H9 (cell line): ENCODE results near the gene GALNT16. TPM values are rescaled to one million over a fixed set of nuclear protein-coding genes. Genes with fewer than 3 reads are reported as not detected.

ENCODE experiments used
- DNase-seq: peaks from one replicate; pipeline ENCODE4 v3.0.0-alpha.2; 2017
- H2AFZ ChIP-seq: one replicate; pipeline ENCODE4 v1.6.1; 2013; ENCODE audit warnings: mild to moderate bottlenecking, low read length, control low read depth, moderate library complexity
- H2AK5ac ChIP-seq: 2 replicates; pipeline ENCODE4 v1.6.1; 2013; ENCODE audit warnings: low read length, control low read depth, mixed read lengths; ENCODE audit not compliant: insufficient read length
- H2BK120ac ChIP-seq: one replicate; pipeline ENCODE4 v1.6.1; 2013; ENCODE audit warnings: low read depth, mild to moderate bottlenecking, low read length, control low read depth, inconsistent platforms; ENCODE audit not compliant: poor library complexity, severe bottlenecking
- H2BK12ac ChIP-seq: 2 replicates; pipeline ENCODE4 v1.6.1; 2013; ENCODE audit warnings: low read length, control low read depth, mixed read lengths, low read depth; ENCODE audit not compliant: insufficient read length
- H2BK15ac ChIP-seq: 2 replicates; pipeline ENCODE4 v1.6.1; 2013; ENCODE audit warnings: low read depth, low read length, control low read depth
- H2BK20ac ChIP-seq: one replicate; pipeline ENCODE4 v1.6.1; 2013; ENCODE audit warnings: low read depth, mild to moderate bottlenecking, low read length, control low read depth, inconsistent platforms; ENCODE audit not compliant: poor library complexity, severe bottlenecking
- H2BK5ac ChIP-seq: 2 replicates; pipeline ENCODE4 v1.6.1; 2013; ENCODE audit warnings: low read length, control low read depth, mixed read lengths; ENCODE audit not compliant: insufficient read length
- H3K14ac ChIP-seq: 2 replicates; pipeline ENCODE4 v1.6.1; 2013; ENCODE audit warnings: low read length, control low read depth; ENCODE audit not compliant: insufficient read depth
- H3K18ac ChIP-seq: 2 replicates; pipeline ENCODE4 v1.6.1; 2013; ENCODE audit warnings: low read depth, mild to moderate bottlenecking, mixed read lengths, low read length, control low read depth; ENCODE audit not compliant: insufficient read length
- H3K23ac ChIP-seq: 2 replicates; pipeline ENCODE4 v1.6.1; 2013; ENCODE audit warnings: low read length, control low read depth, mixed read lengths, low read depth; ENCODE audit not compliant: insufficient read length
- H3K23me2 ChIP-seq: 2 replicates; pipeline ENCODE4 v1.6.1; 2013; ENCODE audit warnings: low read depth, mild to moderate bottlenecking, mixed read lengths, low read length, control low read depth; ENCODE audit not compliant: insufficient read length, poor library complexity, severe bottlenecking
- H3K27ac ChIP-seq: 2 replicates; pipeline ENCODE4 v1.5.1; 2013; ENCODE audit warnings: low read length, control low read depth, mixed read lengths, low read depth; ENCODE audit not compliant: insufficient read length
- H3K27me3 ChIP-seq: 2 replicates; pipeline ENCODE4 v1.6.1; 2013; ENCODE audit warnings: low read length, control low read depth, inconsistent platforms; ENCODE audit not compliant: insufficient read depth
- H3K4ac ChIP-seq: 2 replicates; pipeline ENCODE4 v1.6.1; 2013; ENCODE audit warnings: low read depth, mild to moderate bottlenecking, control low read depth, inconsistent platforms, low read length, moderate library complexity
- H3K4me1 ChIP-seq: 2 replicates; pipeline ENCODE4 v1.6.1; 2013; ENCODE audit warnings: low read length, control low read depth, inconsistent platforms; ENCODE audit not compliant: insufficient read depth
- H3K4me2 ChIP-seq: 2 replicates; pipeline ENCODE4 v1.6.1; 2013; ENCODE audit warnings: low read length, control low read depth, mixed read lengths; ENCODE audit not compliant: insufficient read length, insufficient read depth
- H3K56ac ChIP-seq: 2 replicates; pipeline ENCODE4 v1.6.1; 2013; ENCODE audit warnings: low read depth, mild to moderate bottlenecking, mixed read lengths, low read length, control low read depth; ENCODE audit not compliant: insufficient read length
- H3K79me1 ChIP-seq: 2 replicates; pipeline ENCODE4 v1.6.1; 2013; ENCODE audit warnings: low read depth, mild to moderate bottlenecking, moderate library complexity, low read length, control low read depth, inconsistent platforms; ENCODE audit not compliant: insufficient read depth, poor library complexity, severe bottlenecking
- H3K79me2 ChIP-seq: 2 replicates; pipeline ENCODE4 v1.6.1; 2013; ENCODE audit warnings: low read length, control low read depth, inconsistent platforms; ENCODE audit not compliant: insufficient read depth
- H3K9ac ChIP-seq: 2 replicates; pipeline ENCODE4 v1.6.1; 2013; ENCODE audit warnings: low read length, control low read depth, mixed read lengths; ENCODE audit not compliant: insufficient read length; ENCODE audit errors: extremely low read depth
- H3K9me3 ChIP-seq: one replicate; pipeline ENCODE4 v1.6.1; 2013; ENCODE audit warnings: low read depth, low read length, inconsistent platforms; ENCODE audit not compliant: control insufficient read depth
- H3T11ph ChIP-seq: one replicate; pipeline ENCODE4 v1.6.1; 2013; ENCODE audit warnings: mild to moderate bottlenecking, low read length, control low read depth, inconsistent platforms
- H4K20me1 ChIP-seq: one replicate; pipeline ENCODE4 v1.6.1; 2013; ENCODE audit not compliant: control insufficient read depth, insufficient read length, insufficient read depth
- H4K5ac ChIP-seq: 2 replicates; pipeline ENCODE4 v1.6.1; 2013; ENCODE audit warnings: low read depth, mild to moderate bottlenecking, mixed read lengths, low read length, control low read depth; ENCODE audit not compliant: insufficient read length
- H4K8ac ChIP-seq: replicated peaks from 2 replicates; pipeline ENCODE4 v1.6.1; 2013; ENCODE audit warnings: low read length, control low read depth, mixed read lengths, low read depth; ENCODE audit not compliant: insufficient read length
- H4K91ac ChIP-seq: 2 replicates; pipeline ENCODE4 v1.6.1; 2013; ENCODE audit warnings: low read depth, mild to moderate bottlenecking, moderate library complexity, mixed read lengths, low read length, control low read depth; ENCODE audit not compliant: insufficient read length
- H3K27ac Mint-ChIP-seq, 3 experiments: 2 replicates in 2 of 3; 3 replicates in 1 of 3; pipeline ENCODE4 v1.8.0; 2020 to 2021; ENCODE audit warnings: mixed read lengths in 3 of 3, mild to moderate bottlenecking in 1 of 3, moderate library complexity in 1 of 3
- H3K27me3 Mint-ChIP-seq: 2 replicates; pipeline ENCODE4 v1.8.0; 2021; ENCODE audit warnings: low read depth, mild to moderate bottlenecking, moderate library complexity, mixed read lengths
- H3K36me3 Mint-ChIP-seq, 3 experiments: 2 replicates in 2 of 3; 3 replicates in 1 of 3; pipeline ENCODE4 v1.8.0; 2020 to 2021; ENCODE audit warnings: low read depth in 3 of 3, mixed read lengths in 3 of 3; ENCODE audit not compliant: insufficient read depth in 1 of 3
- H3K4me1 Mint-ChIP-seq, 2 experiments: 2 replicates each; pipeline ENCODE4 v1.8.0; 2020; ENCODE audit warnings: mixed read lengths in 2 of 2
- H3K4me3 Mint-ChIP-seq, 2 experiments: 2 replicates in 1 of 2; 3 replicates in 1 of 2; pipeline ENCODE4 v1.8.0; 2020 to 2021; ENCODE audit warnings: mild to moderate bottlenecking in 2 of 2, mixed read lengths in 2 of 2, moderate library complexity in 1 of 2
- H3K9me3 Mint-ChIP-seq, 2 experiments: 2 replicates in 1 of 2; 3 replicates in 1 of 2; pipeline ENCODE4 v1.8.0; 2020; ENCODE audit warnings: mild to moderate bottlenecking in 2 of 2, mixed read lengths in 2 of 2, moderate library complexity in 1 of 2
- CTCF ChIP-seq: fragments of 200-600 bp; sonication (generic); conservative IDR thresholded peaks from 3 replicates; pipeline ENCODE4 v1.8.0; 2021; ENCODE audit warnings: antibody characterized with exemption, mild to moderate bottlenecking
- WGBS: extraction: QIAGEN DNeasy Blood & Tissue Kit; methylation state at CpG from one replicate; pipeline ENCODE4 v1.1.7; 2013; ENCODE audit warnings: missing lambda C conversion rate, low lambda C conversion rate, mixed read lengths; ENCODE audit not compliant: insufficient read length; ENCODE audit errors: extremely low coverage; 5-methylcytosine and 5-hydroxymethylcytosine counted together
- total RNA-seq: library from RNA; stranded (reverse); gene quantifications from 2 replicates; pipeline ENCODE4 v1.2.1, GENCODE V29; 2021

The GALNT16 gene
- total RNA-seq, 1 experiment from 2014 or later = 2.3 TPM

- TF ChIP-seq CTCF = no peak
- Histone ChIP-seq H3K23me2 (no peaks in the 10 kb centered on the region), H3K27ac (no peak overlapping the region), H3K56ac (no peak overlapping the region), H3K14ac (no peak overlapping the region), H3K79me2 (no peaks in the 10 kb centered on the region), H3K9me3 (no peaks in the 10 kb centered on the region), H4K8ac (no peak overlapping the region), H4K91ac (no peak overlapping the region), H4K20me1 (no peaks in the 10 kb centered on the region), H3K4ac (no peak overlapping the region), H2BK120ac (no peak overlapping the region), H4K5ac (no peak overlapping the region), H3K4me2 (no peak overlapping the region), H2BK15ac (no peak overlapping the region), H3K18ac (no peak overlapping the region), H2AFZ (no peak overlapping the region), H3K4me1 (no peaks in the 10 kb centered on the region), H3K23ac (no peak overlapping the region), H2AK5ac (no peak overlapping the region), H2BK5ac (no peak overlapping the region), H3T11ph (no peak overlapping the region), H3K27me3 (no peaks in the 10 kb centered on the region), H2BK20ac (no peak overlapping the region), H3K79me1 (no peaks in the 10 kb centered on the region), H2BK12ac (no peak overlapping the region), H3K9ac (no peak overlapping the region)
- Mint-ChIP-seq H3K27me3 (no peaks in the 10 kb centered on the region; the same call in 1 of the 2 replicates), H3K4me3 (no peak overlapping the region), H3K4me1 (peaks cover 14 to 24% of the 10 kb centered on the region in 2 experiments), H3K9me3 (no peaks in the 10 kb centered on the region), H3K36me3 (no peaks in the 10 kb centered on the region), H3K27ac (peak overlapping the region in 2 of 3 experiments; percentile 65 to 67; a peak in 3 of 7 replicates)
- no peak for DNase-seq
- WGBS = no CpG with 5 or more reads among the region's 11 CpGs
Observed at GRCh38 chr14:69354383-69355153, 94.6 kb downstream of the GALNT16 start.
